ENCODE data around the gene GSTA4. TPM values are rescaled to one million over a fixed set of nuclear protein-coding genes. Genes with fewer than 3 reads are reported as not detected.

GSTA4 gene
- total RNA-seq, 1 experiment from 2014 or later = 20.9 TPM

GRCh38 chr6:52975580-52975979 is 19.5 kb downstream of the GSTA4 start:
- intact Hi-C loops (cut with micrococcal nuclease) = loop anchor here (5.0 kb wide), 1 partner anchor 93 kb away; no protein-coding TSS in a partner anchor
- no TSS peak for BruUV-seq (replicated peaks)
- Histone ChIP-seq H3K27me3 (ENCODE audit: low read length) (no peaks in the 10 kb centered on the region), H3K4me3 (ENCODE audit: low read length) (no peak overlapping the region), H3K9ac (ENCODE audit: low read length) (no peak overlapping the region), H3K27ac (ENCODE audit: low read length) (no peak overlapping the region), H3K9me2 (replicated peaks; ENCODE audit: low read length) (no peaks in the 10 kb centered on the region), H3K9me3 (ENCODE audit: low read length) (no peaks in the 10 kb centered on the region), H3K36me3 (ENCODE audit: low read depth, low read length) (no peaks in the 10 kb centered on the region), H3K4me2 (ENCODE audit: low read length) (no peak overlapping the region), H3K4me1 (ENCODE audit: insufficient read depth, low read length) (peaks cover 5% of the 10 kb centered on the region; the same call in 1 of the 2 replicates), H3K79me2 (ENCODE audit: low read length) (no peaks in the 10 kb centered on the region), H2AFZ (ENCODE audit: low read length) (no peak overlapping the region), H3F3A (ENCODE audit: low read length, unreplicated experiment) (no peaks in the 10 kb centered on the region), H4K20me1 (ENCODE audit: low read length) (no peaks in the 10 kb centered on the region)
- no peak for DNase-seq
- ChIA-PET POLR2A (ENCODE audit: unreplicated experiment) (no interaction called here), CTCF (no interaction called here)
- TF ChIP-seq CTCF (conservative IDR thresholded peaks at IDR 0.05; ENCODE audit: low read depth, low read length) (no peak), EZH2 (IDR thresholded peaks at IDR 0.05; ENCODE audit: low read length, unreplicated experiment) (no peak), EZH2phosphoT487 (IDR thresholded peaks at IDR 0.05; ENCODE audit: borderline replicate concordance, low read length) (no peak)
- ATAC-seq = no peak

GRCh38 chr6:52972989-52973388 is 22.1 kb downstream of the GSTA4 start:
- H3K79me2 ChIP-seq (ENCODE audit: low read length) = no peaks in the 10 kb centered on the region
- intact Hi-C loops (cut with micrococcal nuclease) = no loop called here
- no peaks in the 10 kb centered on the region for H3K9me3 ChIP-seq (ENCODE audit: low read length)
- BruUV-seq (replicated peaks) = no TSS peak
- H3K4me1 ChIP-seq (ENCODE audit: insufficient read depth, low read length) = peaks cover 5% of the 10 kb centered on the region; the same call in 1 of the 2 replicates
- peak; percentile 53; the same call in 1 of the 2 replicates for ATAC-seq
- no peaks in the 10 kb centered on the region for H3K9me2 ChIP-seq (replicated peaks; ENCODE audit: low read length)
- H2AFZ ChIP-seq (ENCODE audit: low read length) = no peak overlapping the region
- H3K4me3 ChIP-seq (ENCODE audit: low read length) = no peak overlapping the region
- CTCF ChIA-PET = no interaction called here
- H3K4me2 ChIP-seq (ENCODE audit: low read length) = no peak overlapping the region
- no peaks in the 10 kb centered on the region for H3F3A ChIP-seq (ENCODE audit: low read length, unreplicated experiment)
- POLR2A ChIA-PET (ENCODE audit: unreplicated experiment) = interaction anchor here (0.6 kb wide), 1 partner anchor 50 kb away, joined by 3 read pairs; no protein-coding TSS in a partner anchor
- no peaks in the 10 kb centered on the region for H3K36me3 ChIP-seq (ENCODE audit: low read depth, low read length)
- DNase-seq = no peak
- H3K27ac ChIP-seq (ENCODE audit: low read length) = no peak overlapping the region
- TF ChIP-seq EZH2 (IDR thresholded peaks at IDR 0.05; ENCODE audit: low read length, unreplicated experiment) (no peak), EZH2phosphoT487 (IDR thresholded peaks at IDR 0.05; ENCODE audit: borderline replicate concordance, low read length) (no peak), CTCF (conservative IDR thresholded peaks at IDR 0.05; ENCODE audit: low read depth, low read length) (no peak)
- no peak overlapping the region for H3K9ac ChIP-seq (ENCODE audit: low read length)
- H3K27me3 ChIP-seq (ENCODE audit: low read length) = no peaks in the 10 kb centered on the region
- H4K20me1 ChIP-seq (ENCODE audit: low read length) = no peaks in the 10 kb centered on the region

- BruUV-seq (replicated peaks) = no TSS peak
- Histone ChIP-seq H2AFZ (ENCODE audit: low read length) (no peak overlapping the region), H3K4me1 (ENCODE audit: insufficient read depth, low read length) (no peaks in the 10 kb centered on the region), H3K9me2 (replicated peaks; ENCODE audit: low read length) (no peaks in the 10 kb centered on the region), H4K20me1 (ENCODE audit: low read length) (no peaks in the 10 kb centered on the region), H3F3A (ENCODE audit: low read length, unreplicated experiment) (no peaks in the 10 kb centered on the region), H3K4me3 (ENCODE audit: low read length) (no peak overlapping the region), H3K9me3 (ENCODE audit: low read length) (no peaks in the 10 kb centered on the region), H3K4me2 (ENCODE audit: low read length) (no peak overlapping the region), H3K27ac (ENCODE audit: low read length) (no peak overlapping the region), H3K27me3 (ENCODE audit: low read length) (no peaks in the 10 kb centered on the region), H3K79me2 (ENCODE audit: low read length) (no peaks in the 10 kb centered on the region), H3K36me3 (ENCODE audit: low read depth, low read length) (no peaks in the 10 kb centered on the region), H3K9ac (ENCODE audit: low read length) (no peak overlapping the region)
- ATAC-seq = no peak
- ChIA-PET POLR2A (ENCODE audit: unreplicated experiment) (no interaction called here), CTCF (no interaction called here)
- no peak for TF ChIP-seq EZH2phosphoT487 (IDR thresholded peaks at IDR 0.05; ENCODE audit: borderline replicate concordance, low read length)
- no peak for TF ChIP-seq CTCF (conservative IDR thresholded peaks at IDR 0.05; ENCODE audit: low read depth, low read length)
- no peak for TF ChIP-seq EZH2 (IDR thresholded peaks at IDR 0.05; ENCODE audit: low read length, unreplicated experiment)
- intact Hi-C loops (cut with micrococcal nuclease) = no loop called here
- DNase-seq = no peak
Observed at GRCh38 chr6:52969359-52969758, 25.7 kb downstream of the GSTA4 start.
